SK-N-SH (cell line): ENCODE measurements around the gene TUBB4A. TPM values are rescaled to one million over a fixed set of nuclear protein-coding genes. Genes with fewer than 3 reads are reported as not detected.

ENCODE experiments used
- CTCF ChIA-PET: fragments of 300-600, 350-600 bp; formaldehyde crosslinking; extraction: SDS; loops from one replicate; lab custom pipeline; 2021; lab: Yijun Ruan, JAX
- POLR2A ChIA-PET: fragments of 350-600 bp; sonication (Branson Sonifier 250); formaldehyde crosslinking; extraction: SDS; loops from one replicate; lab custom pipeline; 2020; ENCODE audit warnings: antibody characterized with exemption, inconsistent platforms; lab: Yijun Ruan, JAX
- DNase-seq: peaks from one replicate; pipeline ENCODE4 v3.0.0; 2012
- H2AFZ ChIP-seq: fragments of 200-600 bp; sonication (generic); 2 replicates; pipeline ENCODE4 v1.8.1; 2016; ENCODE audit warnings: antibody characterized with exemption, mild to moderate bottlenecking, low read depth
- H3F3A ChIP-seq: fragments of 200-600 bp; sonication (generic); replicated peaks from 2 replicates; pipeline ENCODE3; 2016; ENCODE audit warnings: antibody characterized with exemption, mild to moderate bottlenecking; ENCODE audit not compliant: insufficient read depth
- H3K27ac ChIP-seq, 2 experiments: fragments of 200-500 bp in 1 of 2; fragments of 200-600 bp in 1 of 2; sonication (Bioruptor generic) in 1 of 2; sonication (generic), shearing (Covaris generic) in 1 of 2; 2 replicates each; pipeline versions ENCODE4 v1.5.1 to v1.6.1; 2014 to 2016; ENCODE audit warnings: low read depth in 2 of 2, inconsistent platforms in 1 of 2, low read length in 1 of 2, mild to moderate bottlenecking in 1 of 2, mixed read lengths in 1 of 2
- H3K27me3 ChIP-seq: fragments of 200-600 bp; sonication (generic), shearing (Covaris generic); 2 replicates; pipeline ENCODE4 v1.6.1; 2016; ENCODE audit warnings: mixed run types; ENCODE audit not compliant: insufficient read depth
- H3K36me3 ChIP-seq, 2 experiments: fragments of 200-500 bp in 1 of 2; fragments of 200-600 bp in 1 of 2; sonication (Bioruptor generic) in 1 of 2; sonication (generic) in 1 of 2; replicated peaks in 1 of 2; 2 replicates each; pipeline versions ENCODE3 to v1.5.1; 2014 to 2016; ENCODE audit warnings: low read length in 1 of 2, mild to moderate bottlenecking in 1 of 2; ENCODE audit not compliant: insufficient read depth in 2 of 2, control insufficient read depth in 1 of 2
- H3K4me1 ChIP-seq, 2 experiments: fragments of 200-500 bp in 1 of 2; fragments of 200-600 bp in 1 of 2; sonication (Bioruptor generic) in 1 of 2; sonication (generic), shearing (Covaris generic) in 1 of 2; 2 replicates each; pipeline versions ENCODE4 v1.5.1 to v1.6.1; 2014 to 2016; ENCODE audit warnings: low read depth in 1 of 2, low read length in 1 of 2, mixed run types in 1 of 2; ENCODE audit not compliant: insufficient read depth in 2 of 2, control insufficient read depth in 1 of 2
- H3K4me2 ChIP-seq: fragments of 200-600 bp; sonication (generic), shearing (Covaris generic); 2 replicates; pipeline ENCODE4 v1.6.1; 2017; ENCODE audit warnings: mixed run types
- H3K4me3 ChIP-seq, 2 experiments: fragments of 200-500 bp in 1 of 2; fragments of 200-600 bp in 1 of 2; sonication (Bioruptor generic) in 1 of 2; sonication (generic), shearing (Covaris generic) in 1 of 2; 2 replicates each; pipeline versions ENCODE4 v1.5.1 to v1.8.1; 2014 to 2016; ENCODE audit warnings: low read depth in 2 of 2, inconsistent platforms in 1 of 2, low read length in 1 of 2, mild to moderate bottlenecking in 1 of 2, mixed read lengths in 1 of 2, moderate library complexity in 1 of 2
- H3K79me2 ChIP-seq: fragments of 200-600 bp; sonication (generic); 2 replicates; pipeline ENCODE4 v1.8.1; 2017; ENCODE audit warnings: mild to moderate bottlenecking; ENCODE audit not compliant: insufficient read depth
- H3K9ac ChIP-seq: fragments of 200-600 bp; sonication (generic); 2 replicates; pipeline ENCODE4 v1.6.1; 2017; ENCODE audit warnings: mixed run types
- H3K9me2 ChIP-seq: fragments of 200-600 bp; sonication (generic); 2 replicates; pipeline ENCODE4 v1.6.1; 2017; ENCODE audit warnings: mixed run types
- H3K9me3 ChIP-seq: fragments of 200-600 bp; sonication (generic); 2 replicates; pipeline ENCODE4 v1.6.1; 2017; ENCODE audit warnings: mixed run types, mild to moderate bottlenecking, moderate library complexity
- H4K20me1 ChIP-seq: fragments of 200-600 bp; sonication (generic); 2 replicates; pipeline ENCODE4 v1.6.1; 2017; ENCODE audit warnings: mild to moderate bottlenecking, mixed run types; ENCODE audit not compliant: insufficient read depth
- CTCF ChIP-seq: fragments of 200-600 bp; sonication (generic); IDR thresholded peaks from 2 replicates; pipeline ENCODE4 v1.6.1; 2017; ENCODE audit warnings: antibody characterized with exemption, mild to moderate bottlenecking, moderate library complexity
- ELF1 ChIP-seq: IDR thresholded peaks from 2 replicates; pipeline ENCODE4 v1.4.0; 2012
- FOSL2 ChIP-seq: IDR thresholded peaks from 2 replicates; pipeline ENCODE4 v1.4.0; 2012; ENCODE audit warnings: low read depth, mild to moderate bottlenecking, moderate library complexity, borderline replicate concordance
- GATA2 ChIP-seq: sonication (generic); formaldehyde crosslinking; IDR thresholded peaks from 2 replicates; pipeline ENCODE4 v1.5.0; 2020; ENCODE audit warnings: mild to moderate bottlenecking, missing genetic modification reagents
- IRF3 ChIP-seq: fragments of 150-350 bp; IDR thresholded peaks from 2 replicates; pipeline ENCODE4 v1.6.1; 2016; ENCODE audit warnings: mild to moderate bottlenecking, low read depth, low read length
- MAX ChIP-seq: IDR thresholded peaks from 2 replicates; pipeline ENCODE4 v1.4.0; 2012; ENCODE audit warnings: low read depth
- PBX3 ChIP-seq: IDR thresholded peaks from 2 replicates; pipeline ENCODE4; 2012
- RAD21 ChIP-seq: IDR thresholded peaks from 2 replicates; pipeline ENCODE4 v1.6.1; 2012; ENCODE audit warnings: mild to moderate bottlenecking, low read length
- RFX5 ChIP-seq: IDR thresholded peaks from 2 replicates; pipeline ENCODE4 v1.6.1; 2012; ENCODE audit warnings: mild to moderate bottlenecking, improper control_type of control experiment, low read length
- RXRA ChIP-seq: IDR thresholded peaks from 2 replicates; pipeline ENCODE4 v1.4.0; 2012; ENCODE audit warnings: low read depth, mild to moderate bottlenecking, borderline replicate concordance
- SIN3A ChIP-seq: IDR thresholded peaks from 2 replicates; pipeline ENCODE4 v1.6.1; 2012; ENCODE audit warnings: low read depth, mild to moderate bottlenecking, low read length, moderate library complexity, borderline replicate concordance
- SMC3 ChIP-seq: IDR thresholded peaks from 2 replicates; pipeline ENCODE4 v1.6.1; 2012; ENCODE audit warnings: low read depth, low read length, improper control_type of control experiment
- TCF12 ChIP-seq: IDR thresholded peaks from 2 replicates; pipeline ENCODE4 v1.4.0; 2012
- USF1 ChIP-seq: IDR thresholded peaks from 2 replicates; pipeline ENCODE4 v1.4.0; 2012; ENCODE audit warnings: low read depth, borderline replicate concordance
- USF2 ChIP-seq: fragments of 150-350 bp; IDR thresholded peaks from 2 replicates; pipeline ENCODE4 v1.6.1; 2017; ENCODE audit warnings: antibody characterized with exemption, low read length, low read depth, borderline replicate concordance
- YY1 ChIP-seq: IDR thresholded peaks from 2 replicates; pipeline ENCODE4 v1.4.0; 2012; ENCODE audit warnings: low read depth, mild to moderate bottlenecking
- ZBTB33 ChIP-seq: IDR thresholded peaks from 2 replicates; pipeline ENCODE4 v1.4.0; 2012; ENCODE audit warnings: low read depth, borderline replicate concordance
- WGBS: methylation state at CpG from one replicate; pipeline ENCODE4 v1.1.6; 2017; ENCODE audit warnings: low lambda C conversion rate; 5-methylcytosine and 5-hydroxymethylcytosine counted together
- polyA plus RNA-seq, 3 experiments: library from polyadenylated mRNA; depleted of rRNA; stranded (reverse); fragments of >200 nt; gene quantifications; 2 replicates each; pipeline ENCODE4 v1.2.3, GENCODE V29; 2012

Gene TUBB4A
- polyA plus RNA-seq, 1 of the 3 experiments (the other 2 are of a cell fraction) = 4.5 TPM

- POLR2A ChIA-PET = no interaction called here
- H3K4me3 ChIP-seq = no peak overlapping the region
- H3K9me3 ChIP-seq = no peaks in the 10 kb centered on the region
- H3K9me2 ChIP-seq = no peaks in the 10 kb centered on the region
- no peaks in the 10 kb centered on the region for H3K79me2 ChIP-seq
- CTCF ChIA-PET = no interaction called here
- H3K27ac ChIP-seq = no peak overlapping the region
- 12% methylated on average over 4 of the region's 21 CpGs for WGBS
- H3K27me3 ChIP-seq = peaks cover 46% of the 10 kb centered on the region
- H3K9ac ChIP-seq = no peak overlapping the region
- H2AFZ ChIP-seq = no peak overlapping the region
- TF ChIP-seq TCF12 = no peak
- TF ChIP-seq GATA2 = no peak
- TF ChIP-seq USF2 = no peak
- no peak for TF ChIP-seq MAX
- no peak for TF ChIP-seq IRF3
- no peak for TF ChIP-seq RAD21
- TF ChIP-seq YY1 = no peak
- TF ChIP-seq RFX5 = no peak
- no peak for TF ChIP-seq RXRA
- TF ChIP-seq FOSL2 = no peak
- TF ChIP-seq ELF1 = no peak
- TF ChIP-seq SIN3A = no peak
- TF ChIP-seq USF1 = no peak
- TF ChIP-seq CTCF = no peak
- no peak for TF ChIP-seq SMC3
- no peak for TF ChIP-seq PBX3
- no peak for TF ChIP-seq ZBTB33
- H3K4me1 ChIP-seq = peaks cover 0 to 2% of the 10 kb centered on the region in 2 experiments; a peak in 1 of 4 replicates
- H3K4me2 ChIP-seq = no peak overlapping the region
- no peaks in the 10 kb centered on the region for H3F3A ChIP-seq
- no peaks in the 10 kb centered on the region for H3K36me3 ChIP-seq
- no peak for DNase-seq
- H4K20me1 ChIP-seq = no peaks in the 10 kb centered on the region
Observed at GRCh38 chr19:6466526-6467248, 35.4 kb downstream of the TUBB4A start.
